Parathyroid adenoma (tissue), 2 donors: ENCODE results near the gene BMF.

ENCODE experiments used
- H2AFZ ChIP-seq: fragments of 300-600 bp; sonication (generic); one replicate; pipeline ENCODE4 v1.7.0; 2017; ENCODE audit warnings: antibody characterized with exemption, mild to moderate bottlenecking
- H3K27ac ChIP-seq: fragments of 300-600 bp; sonication (generic); one replicate; pipeline ENCODE4 v1.7.0; 2017
- H3K27me3 ChIP-seq: fragments of 300-600 bp; sonication (generic); one replicate; pipeline ENCODE4 v1.7.0; 2017; ENCODE audit warnings: low read length; ENCODE audit not compliant: control insufficient read depth, insufficient read depth
- H3K36me3 ChIP-seq: fragments of 300-600 bp; sonication (generic); one replicate; pipeline ENCODE4 v1.7.0; 2017; ENCODE audit warnings: low read length; ENCODE audit not compliant: control insufficient read depth, insufficient read depth
- H3K4me1 ChIP-seq: fragments of 300-600 bp; sonication (generic); one replicate; pipeline ENCODE4 v1.7.0; 2017; ENCODE audit warnings: control low read depth
- H3K4me2 ChIP-seq: fragments of 300-600 bp; sonication (generic); one replicate; pipeline ENCODE4 v1.7.0; 2017; ENCODE audit warnings: low read length
- H3K4me3 ChIP-seq: fragments of 300-600 bp; sonication (generic); one replicate; pipeline ENCODE4 v1.7.0; 2017; ENCODE audit warnings: low read depth, low read length
- H3K79me2 ChIP-seq: fragments of 300-600 bp; sonication (generic); one replicate; pipeline ENCODE4 v1.7.0; 2017; ENCODE audit warnings: control low read depth
- H3K9ac ChIP-seq: fragments of 300-600 bp; sonication (generic); one replicate; pipeline ENCODE4 v1.7.0; 2017; ENCODE audit warnings: mild to moderate bottlenecking
- H3K9me3 ChIP-seq: fragments of 300-600 bp; sonication (generic); one replicate; pipeline ENCODE4 v1.7.0; 2017; ENCODE audit warnings: low read length; ENCODE audit not compliant: control insufficient read depth
- CTCF ChIP-seq: fragments of 300-600 bp; sonication (generic); IDR thresholded peaks from one replicate; pipeline ENCODE4 v1.7.0; 2017; ENCODE audit warnings: antibody characterized with exemption, mild to moderate bottlenecking
- donor health status: primary hyperparathyroidism.

BMF gene

GRCh38 chr15:40048211-40048792 is 60.4 kb downstream of the BMF start:
- Histone ChIP-seq H3K36me3 (no peaks in the 10 kb centered on the region), H3K27ac (no peak overlapping the region), H3K9ac (no peak overlapping the region), H2AFZ (no peak overlapping the region), H3K4me2 (no peak overlapping the region), H3K4me1 (no peaks in the 10 kb centered on the region), H3K9me3 (no peaks in the 10 kb centered on the region), H3K4me3 (no peak overlapping the region), H3K27me3 (no peaks in the 10 kb centered on the region), H3K79me2 (no peaks in the 10 kb centered on the region)
- TF ChIP-seq CTCF = no peak

DNA sequence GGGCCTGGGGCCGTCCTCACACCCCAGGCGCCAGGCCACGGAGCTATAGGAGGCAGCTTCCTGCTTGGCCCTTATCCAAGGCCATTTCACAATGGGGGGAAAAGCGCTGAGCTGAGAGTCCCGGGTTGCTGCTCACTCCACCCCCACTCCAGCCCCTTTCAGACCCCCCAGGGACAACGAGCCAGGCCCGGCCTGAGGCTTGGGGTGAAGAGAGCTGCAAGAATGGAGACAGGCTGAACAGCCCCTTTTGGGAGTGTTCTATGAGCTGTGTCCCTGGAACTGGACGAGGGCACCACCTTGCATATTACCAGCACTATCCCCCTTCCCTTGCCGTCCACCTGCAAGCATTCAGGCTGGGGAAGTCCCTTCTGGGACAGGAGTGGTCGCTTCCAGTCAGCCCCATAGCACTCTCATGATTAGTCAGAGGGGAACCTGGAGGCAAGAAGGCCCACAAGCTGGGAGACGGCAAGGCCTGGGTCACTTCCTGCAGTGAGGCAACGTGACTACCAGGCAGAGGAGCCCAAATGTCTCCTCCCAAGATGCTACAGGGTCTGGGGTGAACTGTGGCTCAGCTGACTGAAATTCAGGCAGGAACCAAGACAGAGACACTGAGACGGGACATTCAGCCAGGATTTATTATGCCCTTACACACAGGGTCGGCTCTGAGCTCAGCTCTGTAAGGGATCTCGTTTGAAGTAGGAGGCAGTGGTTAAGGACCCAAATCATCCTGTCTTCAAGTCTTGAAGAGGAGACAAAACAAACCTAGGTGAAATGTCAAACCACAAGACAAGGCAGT is 61.1 kb downstream of the BMF start:
- Histone ChIP-seq H3K4me2 (no peak overlapping the region), H2AFZ (no peak overlapping the region), H3K27me3 (no peaks in the 10 kb centered on the region), H3K4me3 (no peak overlapping the region), H3K79me2 (no peaks in the 10 kb centered on the region), H3K9ac (no peak overlapping the region), H3K36me3 (no peaks in the 10 kb centered on the region), H3K4me1 (no peaks in the 10 kb centered on the region), H3K27ac (no peak overlapping the region), H3K9me3 (no peaks in the 10 kb centered on the region)
- no peak for TF ChIP-seq CTCF

DNA sequence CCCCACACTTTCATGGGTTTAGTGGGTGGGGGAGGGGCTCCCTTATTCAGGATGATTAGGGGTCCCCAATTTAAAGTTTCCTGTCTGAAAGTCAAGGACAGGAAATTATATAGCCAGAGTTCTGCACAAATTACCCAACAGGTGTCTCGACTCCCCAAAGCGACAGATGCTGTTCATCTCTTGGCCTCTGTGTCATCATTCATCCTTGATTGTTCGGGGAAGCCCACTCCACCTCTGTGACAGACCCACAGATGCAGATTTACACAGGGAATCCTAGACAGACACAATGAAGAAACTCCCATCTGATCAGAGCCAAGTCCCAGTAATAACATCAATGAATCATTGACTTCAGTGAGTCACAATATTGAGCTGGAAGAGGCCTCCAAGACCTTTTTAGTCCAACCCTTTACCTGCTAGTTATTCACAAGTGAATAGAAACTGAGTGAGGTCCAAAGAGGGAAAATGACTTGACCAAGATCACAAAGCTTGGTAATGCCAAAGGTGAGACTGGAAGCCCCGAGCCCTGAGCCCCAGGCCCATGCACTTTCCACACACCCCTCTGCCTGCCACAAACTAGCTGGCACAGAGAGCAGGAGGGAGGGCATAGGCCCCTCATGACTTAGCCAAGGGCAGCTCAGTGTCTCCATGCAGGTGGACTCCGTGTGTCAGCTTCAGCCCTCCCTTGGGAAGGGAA is 61.8 kb downstream of the BMF start:
- TF ChIP-seq CTCF = no peak
- no peaks in the 10 kb centered on the region for H3K79me2 ChIP-seq
- H2AFZ ChIP-seq = no peak overlapping the region
- no peaks in the 10 kb centered on the region for H3K9me3 ChIP-seq
- H3K27ac ChIP-seq = no peak overlapping the region
- H3K9ac ChIP-seq = no peak overlapping the region
- no peak overlapping the region for H3K4me2 ChIP-seq
- no peaks in the 10 kb centered on the region for H3K4me1 ChIP-seq
- no peaks in the 10 kb centered on the region for H3K27me3 ChIP-seq
- no peak overlapping the region for H3K4me3 ChIP-seq
- no peaks in the 10 kb centered on the region for H3K36me3 ChIP-seq

GRCh38 chr15:40045572-40046217 is 63.0 kb downstream of the BMF start:
- Histone ChIP-seq H3K4me2 (peak overlapping the region; percentile 25), H3K36me3 (no peaks in the 10 kb centered on the region), H3K4me1 (no peaks in the 10 kb centered on the region), H3K27me3 (no peaks in the 10 kb centered on the region), H3K9me3 (no peaks in the 10 kb centered on the region), H3K9ac (no peak overlapping the region), H2AFZ (peak overlapping the region; percentile 19), H3K27ac (no peak overlapping the region), H3K4me3 (no peak overlapping the region), H3K79me2 (no peaks in the 10 kb centered on the region)
- TF ChIP-seq CTCF = no peak
